Measurements from ENCODE around the gene ESR2.

ESR2 gene

DNA sequence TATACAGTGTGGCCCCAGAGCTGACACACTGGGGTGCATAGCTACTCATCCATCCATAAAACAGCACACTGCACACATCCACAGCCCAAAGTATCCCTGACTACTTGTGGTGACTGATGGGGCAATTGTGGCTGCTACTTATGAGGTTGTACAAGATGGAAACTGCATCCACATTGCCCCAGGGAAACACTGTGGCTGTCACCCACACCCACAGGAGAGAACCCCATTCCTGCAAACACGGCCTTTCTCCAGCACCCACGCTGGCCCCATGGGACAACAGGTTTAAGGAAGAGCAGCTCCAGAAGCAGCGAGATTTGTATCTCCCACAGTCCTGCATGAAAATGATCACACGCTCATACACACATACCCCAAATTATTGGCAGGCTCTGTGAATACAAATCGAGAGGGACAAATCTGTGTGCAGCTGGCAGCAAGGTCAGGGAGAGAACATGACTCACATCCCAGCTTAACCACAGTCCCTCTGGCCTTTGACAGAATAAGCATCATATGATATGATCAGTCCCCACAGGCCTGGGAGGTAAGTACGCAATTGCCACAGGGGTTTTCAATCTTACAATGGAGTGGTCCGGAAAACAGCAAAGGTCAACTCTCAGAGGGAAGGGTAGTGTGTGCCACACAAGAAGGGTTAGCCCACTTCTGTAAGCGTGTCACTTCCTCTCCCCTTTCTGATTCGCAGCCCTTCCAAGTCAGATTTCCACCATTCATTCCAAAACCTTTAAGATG is 61.9 kb downstream of the ESR2 start:
- H3K27ac ChIP-seq = no peak overlapping the region
- no peak for TF ChIP-seq CTCF (conservative IDR thresholded peaks at IDR 0.05)

DNA sequence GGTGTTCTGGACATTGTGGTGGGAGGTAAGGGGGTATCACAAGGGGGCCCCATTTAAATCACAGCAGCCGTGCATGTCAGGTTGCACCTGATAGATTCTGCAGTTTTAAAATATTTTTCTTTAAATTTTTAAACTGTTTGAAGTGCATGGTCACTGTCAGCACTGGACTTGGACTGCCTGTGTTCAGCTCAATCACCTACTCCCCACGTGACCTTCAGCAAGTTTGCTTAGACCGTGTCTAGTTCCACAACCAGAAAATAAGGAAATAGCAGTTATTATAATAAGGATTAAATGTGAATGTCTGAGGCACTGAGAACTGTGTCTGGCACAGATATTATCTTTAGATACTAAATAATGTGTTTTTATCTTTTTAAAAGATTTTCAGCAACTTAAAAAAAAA is 64.7 kb downstream of the ESR2 start:
- TF ChIP-seq CTCF (conservative IDR thresholded peaks at IDR 0.05) = no peak
- no peak overlapping the region for H3K27ac ChIP-seq

- H3K27ac ChIP-seq = no peak overlapping the region
- TF ChIP-seq CTCF (conservative IDR thresholded peaks at IDR 0.05) = no peak
Observed at GRCh38 chr14:64227856-64228255, 66.3 kb downstream of the ESR2 start.

- H3K27ac ChIP-seq = no peak overlapping the region
- no peak for TF ChIP-seq CTCF (conservative IDR thresholded peaks at IDR 0.05)
Observed at GRCh38 chr14:64225151-64225757, 68.9 kb downstream of the ESR2 start.

DNA sequence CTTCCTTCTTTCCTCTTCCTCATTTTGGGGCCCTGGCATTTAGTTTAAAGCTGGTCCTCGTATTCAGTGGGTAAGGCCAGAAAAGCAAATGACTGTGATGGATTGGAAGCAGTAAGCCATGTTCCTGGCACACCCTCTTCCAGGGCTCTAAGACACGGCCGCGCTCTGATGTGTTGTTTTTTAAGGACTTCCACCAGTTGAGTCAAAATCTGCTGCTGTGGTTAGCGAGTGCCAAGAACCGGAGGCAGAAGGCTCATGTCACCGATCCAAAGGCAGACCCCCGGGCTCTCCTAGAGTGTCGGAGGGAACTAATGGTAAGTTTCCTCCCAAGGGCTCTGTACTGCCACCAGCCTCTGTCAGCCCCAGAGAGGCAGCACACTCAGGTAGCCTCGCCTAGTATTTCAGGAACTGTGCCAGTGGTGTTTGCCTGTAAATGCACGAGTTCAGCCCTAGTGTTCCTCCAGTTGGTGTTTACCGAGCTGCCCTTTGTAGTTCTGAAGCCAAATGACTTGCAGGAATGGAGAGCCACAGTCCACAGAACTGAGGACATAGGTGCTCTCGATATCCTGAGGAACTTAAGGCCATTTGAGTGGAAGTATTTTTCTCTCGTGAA is 72.7 kb downstream of the ESR2 start:
- peak overlapping the region; percentile 35 for H3K27ac ChIP-seq

GRCh38 chr14:64220466-64220865 is 73.7 kb downstream of the ESR2 start:
- no peak for TF ChIP-seq CTCF (conservative IDR thresholded peaks at IDR 0.05)
- H3K27ac ChIP-seq = no peak overlapping the region

More for the DNA sequence above, 72.7 kb downstream of the ESR2 start:
- TF ChIP-seq CTCF (conservative IDR thresholded peaks at IDR 0.05) = peak; percentile 32; the same call in 1 of the 2 replicates

DNA sequence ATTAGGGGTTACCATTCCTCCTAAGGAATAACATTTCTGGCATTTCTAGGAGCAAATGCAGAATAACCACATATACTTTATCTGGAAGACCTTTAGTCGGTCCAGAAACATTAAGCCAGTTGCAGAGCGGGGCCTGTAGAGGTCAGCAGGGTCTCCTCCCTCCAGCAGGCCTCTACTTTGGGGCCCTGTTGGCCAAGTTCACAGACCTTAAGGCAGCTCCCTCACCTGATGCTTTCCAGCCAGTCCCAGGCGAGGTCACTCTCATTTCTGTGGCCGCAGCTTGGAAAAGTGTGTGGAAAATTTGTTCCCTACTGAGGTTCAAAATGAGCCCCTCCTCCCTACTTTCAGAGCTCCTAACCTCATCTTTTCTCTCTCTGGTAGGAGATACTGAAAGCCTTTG is 74.1 kb downstream of the ESR2 start:
- H3K27ac ChIP-seq = no peak overlapping the region
- no peak for TF ChIP-seq CTCF (conservative IDR thresholded peaks at IDR 0.05)
